Inferior parietal cortex (tissue), 1 donor: Measurements from ENCODE around the gene AGMO.
"Not testable (repeated sequence)": the region's sequence is repeated elsewhere in the genome, so short reads cannot be mapped to it uniquely, and the experiment has no call there.

ENCODE experiments used
- DNase-seq: peaks from one replicate; pipeline ENCODE4 v3.0.0-alpha.2; 2016; ENCODE audit errors: extremely low spot score

Gene AGMO

GRCh38 chr7:15559416-15559928 is 2.3 kb downstream of the AGMO start:
- DNase-seq: no peak

- no peak for DNase-seq
Measured at GRCh38 chr7:15558756-15559155, 3.1 kb downstream of the AGMO start.

- no peak for DNase-seq
Measured at GRCh38 chr7:15557686-15558085, 4.1 kb downstream of the AGMO start.

GRCh38 chr7:15557186-15557585 is 4.6 kb downstream of the AGMO start:
- DNase-seq: no peak

- no peak for DNase-seq
Measured at GRCh38 chr7:15556339-15557105, 5.3 kb downstream of the AGMO start.

GRCh38 chr7:15555381-15555859 is 6.4 kb downstream of the AGMO start:
- DNase-seq: no peak

GRCh38 chr7:15554744-15555143 is 7.1 kb downstream of the AGMO start:
- DNase-seq: no peak

- DNase-seq: no peak
Measured at GRCh38 chr7:15554081-15554480, 7.7 kb downstream of the AGMO start.

GRCh38 chr7:15547320-15547719 is 14.5 kb downstream of the AGMO start:
- DNase-seq: not testable (repeated sequence)

- no peak for DNase-seq
Measured at GRCh38 chr7:15546272-15546792, 15.5 kb downstream of the AGMO start.

- DNase-seq: no peak
Measured at GRCh38 chr7:15544050-15544449, 17.8 kb downstream of the AGMO start.

- no peak for DNase-seq
Measured at GRCh38 chr7:15543256-15543655, 18.6 kb downstream of the AGMO start.

- no peak for DNase-seq
Measured at GRCh38 chr7:15527648-15528047, 34.2 kb downstream of the AGMO start.

GRCh38 chr7:15525652-15526263 is 36.1 kb downstream of the AGMO start:
- DNase-seq: no peak

- no peak for DNase-seq
Measured at GRCh38 chr7:15524077-15524476, 37.7 kb downstream of the AGMO start.

- not testable (repeated sequence) for DNase-seq
Measured at GRCh38 chr7:15517865-15518264, 44.0 kb downstream of the AGMO start.

- no peak for DNase-seq
Measured at GRCh38 chr7:15515252-15515651, 46.6 kb downstream of the AGMO start.

- peak; percentile 69 for DNase-seq
Measured at GRCh38 chr7:15508258-15508657, 53.6 kb downstream of the AGMO start.

- no peak for DNase-seq
Measured at GRCh38 chr7:15507708-15508107, 54.1 kb downstream of the AGMO start.

- no peak for DNase-seq
Measured at GRCh38 chr7:15507171-15507570, 54.6 kb downstream of the AGMO start.

GRCh38 chr7:15505761-15506160 is 56.1 kb downstream of the AGMO start:
- no peak for DNase-seq

GRCh38 chr7:15504351-15504750 is 57.5 kb downstream of the AGMO start:
- no peak for DNase-seq
